K562 (cell line): ENCODE results near the gene DST. TPM values are rescaled to one million over a fixed set of nuclear protein-coding genes. Genes with fewer than 3 reads are reported as not detected.

Experiments used
- ATAC-seq: fragments of 200-7000 bp; cut with Tn5 transposase; 3 replicates; pipeline ENCODE4 v1.9.1; 2020; ENCODE audit warnings: moderate library complexity
- BruUV-seq: library from RNA; stranded (reverse); fragments of 400-500 nt; replicated peaks from 2 replicates; lab custom pipeline; 2021; lab: Mats Ljungman, UMichigan
- CTCF ChIA-PET: fragments of 300-600 bp; formaldehyde crosslinking; extraction: SDS; loops from one replicate; lab custom pipeline; 2021; ENCODE audit warnings: low intra/inter-chr PET ratio; lab: Yijun Ruan, JAX
- POLR2A ChIA-PET: fragments of 300-600, 350-650 bp; sonication (Branson Sonifier 250); formaldehyde crosslinking; extraction: SDS; loops from one replicate; lab custom pipeline; 2021; ENCODE audit warnings: antibody characterized with exemption, inconsistent platforms; lab: Yijun Ruan, JAX
- DNase-seq, 4 experiments: peaks; one replicate each; pipeline versions ENCODE4 v3.0.0 to v3.0.0-alpha.2; 2011 to 2018; ENCODE audit warnings: low spot score in 3 of 4, mixed read lengths in 3 of 4; ENCODE audit errors: extremely low read depth in 1 of 4
- FAIRE-seq: peaks from 2 replicates; lab custom pipeline; 2011; peaks lifted over from hg19 to GRCh38; lab: Jason Lieb, UNC
- H2AFZ ChIP-seq: 2 replicates; pipeline ENCODE4 v1.6.0; 2011; ENCODE audit warnings: low read depth, low read length, control low read depth, inconsistent platforms
- H3K27ac ChIP-seq: fragments of 200-600 bp; 3 replicates; pipeline ENCODE4 v1.8.0; 2011; ENCODE audit warnings: low read depth, mild to moderate bottlenecking, control low read depth, inconsistent platforms, low read length, moderate library complexity, mixed read lengths; ENCODE audit errors: extremely low read depth
- H3K27me3 ChIP-seq, 2 experiments: fragments of 300-600 bp in 1 of 2; 2 replicates in 1 of 2; 3 replicates in 1 of 2; pipeline versions ENCODE4 v1.6.0 to v1.8.0; 2011; ENCODE audit warnings: inconsistent platforms in 2 of 2, low read length in 2 of 2, mild to moderate bottlenecking in 1 of 2, mixed read lengths in 1 of 2, moderate library complexity in 1 of 2; ENCODE audit not compliant: control insufficient read depth in 2 of 2, insufficient read depth in 2 of 2
- H3K36me3 ChIP-seq: fragments of 300-600 bp; 3 replicates; pipeline ENCODE4 v1.8.0; 2011; ENCODE audit warnings: mild to moderate bottlenecking, low read length, inconsistent platforms; ENCODE audit not compliant: control insufficient read depth, insufficient read depth
- H3K4me1 ChIP-seq, 2 experiments: fragments of 200-600 bp in 1 of 2; replicated peaks in 1 of 2; 2 replicates in 1 of 2; 3 replicates in 1 of 2; pipeline versions ENCODE4 v1.5.1 to v1.8.0; 2011; ENCODE audit warnings: inconsistent platforms in 2 of 2, low read length in 2 of 2, mild to moderate bottlenecking in 1 of 2, mixed read lengths in 1 of 2, moderate library complexity in 1 of 2; ENCODE audit not compliant: control insufficient read depth in 2 of 2, insufficient read depth in 2 of 2
- H3K4me2 ChIP-seq: 2 replicates; pipeline ENCODE4 v1.6.1; 2011; ENCODE audit warnings: low read length, control low read depth, inconsistent platforms, mixed read lengths; ENCODE audit not compliant: insufficient read depth
- H3K4me3 ChIP-seq: fragments of 200-600 bp; sonication (generic), shearing (Covaris generic); 2 replicates; pipeline ENCODE4 v1.5.1; 2016; ENCODE audit warnings: control low read depth, inconsistent platforms
- H3K79me2 ChIP-seq: fragments of 200-600 bp; 3 replicates; pipeline ENCODE4 v1.8.0; 2011; ENCODE audit warnings: low read length, inconsistent platforms; ENCODE audit not compliant: control insufficient read depth, insufficient read depth
- H3K9ac ChIP-seq, 2 experiments: 2 replicates each; pipeline versions ENCODE4 v1.6.0 to v1.6.1; 2011; ENCODE audit warnings: low read depth in 2 of 2, low read length in 2 of 2, control low read depth in 1 of 2, inconsistent platforms in 1 of 2, mild to moderate bottlenecking in 1 of 2, mixed read lengths in 1 of 2; ENCODE audit not compliant: insufficient read depth in 1 of 2
- H3K9me1 ChIP-seq: one replicate; pipeline ENCODE4 v1.6.0; 2011; ENCODE audit warnings: inconsistent platforms, mild to moderate bottlenecking, low read length, moderate library complexity; ENCODE audit not compliant: control insufficient read depth, insufficient read depth
- H3K9me3 ChIP-seq: replicated peaks from 2 replicates; pipeline ENCODE4 v1.5.1; 2011; ENCODE audit warnings: low read depth, low read length, inconsistent platforms; ENCODE audit not compliant: control insufficient read depth, insufficient read depth
- H4K20me1 ChIP-seq: replicated peaks from 2 replicates; pipeline ENCODE4 v1.6.1; 2011; ENCODE audit warnings: low read length, inconsistent platforms, mixed read lengths; ENCODE audit not compliant: control insufficient read depth, insufficient read depth
- CHAMP1 ChIP-seq: fragments of 450-650 bp; IDR thresholded peaks from 2 replicates; pipeline ENCODE4 v1.6.1; 2016; ENCODE audit warnings: mild to moderate bottlenecking
- CXXC5 ChIP-seq: fragments of 250-450 bp; sonication (Bioruptor Pico); IDR thresholded peaks from 2 replicates; pipeline ENCODE4 v1.8.0; 2022; ENCODE audit warnings: inconsistent platforms, mild to moderate bottlenecking, moderate library complexity
- FOXJ2 ChIP-seq: fragments of 200-800 bp; sonication (Bioruptor generic); IDR thresholded peaks from 2 replicates; pipeline ENCODE4 v1.6.1; 2016; ENCODE audit warnings: missing genetic modification characterization, missing compliant biosample characterization
- KDM5B ChIP-seq: fragments of 200-600 bp; sonication (generic); IDR thresholded peaks from 2 replicates; pipeline ENCODE4 v1.6.1; 2012; ENCODE audit warnings: low read depth, mild to moderate bottlenecking, moderate library complexity, low read length, control low read depth, inconsistent platforms; ENCODE audit not compliant: insufficient replicate concordance
- POLR2G ChIP-seq: fragments of 200-400 bp; formaldehyde crosslinking; IDR thresholded peaks from 2 replicates; pipeline ENCODE4 v1.6.1; 2017; ENCODE audit warnings: low read depth, mild to moderate bottlenecking, antibody characterized with exemption, low read length, moderate library complexity
- RBM22 ChIP-seq: fragments of 200-400 bp; formaldehyde crosslinking; IDR thresholded peaks from 2 replicates; pipeline ENCODE4 v1.6.1; 2018; ENCODE audit warnings: low read length, low read depth; ENCODE audit not compliant: poor library complexity, severe bottlenecking
- RFX5 ChIP-seq: IDR thresholded peaks from 2 replicates; pipeline ENCODE4 v1.6.1; 2011; ENCODE audit warnings: low read depth, mild to moderate bottlenecking, improper control_type of control experiment, low read length
- SMARCA5 ChIP-seq: fragments of 450-650 bp; IDR thresholded peaks from 2 replicates; pipeline ENCODE4 v1.6.1; 2016
- ZBTB1 ChIP-seq: sonication (generic); formaldehyde crosslinking; IDR thresholded peaks from 2 replicates; pipeline ENCODE4 v1.8.1; 2023; ENCODE audit warnings: missing genetic modification reagents, low read depth, mild to moderate bottlenecking, borderline replicate concordance
- ZNF316 ChIP-seq: fragments of 450-650 bp; IDR thresholded peaks from 2 replicates; pipeline ENCODE4 v1.6.1; 2016
- ZNF655 ChIP-seq: fragments of 250-450 bp; sonication (Bioruptor Pico); IDR thresholded peaks from 2 replicates; pipeline ENCODE4 v1.5.0; 2021
- ZNF766 ChIP-seq: fragments of 200-800 bp; sonication (Bioruptor generic); conservative IDR thresholded peaks from 2 replicates; pipeline ENCODE4 v1.6.1; 2016; ENCODE audit warnings: missing genetic modification characterization, missing compliant biosample characterization
- WGBS: fragments of 100-300 bp; shearing (Covaris generic); methylation state at CpG from one replicate; pipeline ENCODE4 v1.1.6; 2016; ENCODE audit warnings: low coverage, mixed read lengths; ENCODE audit not compliant: insufficient coverage; ENCODE audit errors: missing lambda C conversion rate; 5-methylcytosine and 5-hydroxymethylcytosine counted together
- in situ Hi-C: fragments of 300-500 bp; cut with MboI; formaldehyde crosslinking; loops from 4 replicates; pipeline ENCODE4 v1.15.0; 2018; ENCODE audit warnings: inconsistent platforms, mixed read lengths
- intact Hi-C: fragments of 100-400 bp; cut with micrococcal nuclease; formaldehyde crosslinking; loops from 2 replicates; pipeline ENCODE4 v1.14.2; 2022
- polyA plus RNA-seq, 8 experiments: library from polyadenylated mRNA; depleted of rRNA in 4 of 8; stranded (reverse) in 5 of 8; unstranded in 3 of 8; fragments of >200 nt; fragmentation: Nextera tagmentation in 2 of 8; fragmentation: Illumina TruSeq in 1 of 8; extraction: Ambion mirVana in 2 of 8; extraction: Trizol in 1 of 8; gene quantifications; 2 replicates each; pipeline versions ENCODE4 v1.2.1 to v1.2.3, GENCODE V29; 2011 to 2014; ENCODE audit warnings: inconsistent platforms in 1 of 8, missing spikeins in 1 of 8
- total RNA-seq, 7 experiments: library from RNA; depleted of rRNA in 6 of 7; stranded (reverse); fragments of >200 nt in 6 of 7; fragmentation: Illumina TruSeq in 2 of 7; extraction: Trizol in 2 of 7; gene quantifications; 2 replicates each; pipeline versions ENCODE4 v1.2.1 to v1.2.3, GENCODE V29; 2011 to 2021; ENCODE audit warnings: low replicate concordance in 1 of 7
- TF ChIP-seq, protein P1 (sequence below): sonication (generic); formaldehyde crosslinking; IDR thresholded peaks from 2 replicates; pipeline ENCODE4 v1.8.0; 2022; ENCODE audit warnings: mild to moderate bottlenecking, missing genetic modification reagents

The DST gene
- total and polyA plus RNA-seq, 9 of the 15 experiments (the other 6 are each of a cell fraction or from before 2014, with no cell fraction given): 5.2 to 21.9 (median 13.3) TPM

- TF ChIP-seq, protein P1, sequence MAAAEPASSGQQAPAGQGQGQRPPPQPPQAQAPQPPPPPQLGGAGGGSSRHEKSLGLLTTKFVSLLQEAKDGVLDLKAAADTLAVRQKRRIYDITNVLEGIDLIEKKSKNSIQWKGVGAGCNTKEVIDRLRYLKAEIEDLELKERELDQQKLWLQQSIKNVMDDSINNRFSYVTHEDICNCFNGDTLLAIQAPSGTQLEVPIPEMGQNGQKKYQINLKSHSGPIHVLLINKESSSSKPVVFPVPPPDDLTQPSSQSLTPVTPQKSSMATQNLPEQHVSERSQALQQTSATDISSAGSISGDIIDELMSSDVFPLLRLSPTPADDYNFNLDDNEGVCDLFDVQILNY: no peak
- TF ChIP-seq SMARCA5 (no peak), RBM22 (no peak), ZNF655 (CRISPR knock-in tag) (no peak), CXXC5 (CRISPR knock-in tag) (no peak), ZNF766 (CRISPR knock-in tag) (peak; percentile 94), FOXJ2 (tag) (no peak), ZBTB1 (no peak), POLR2G (no peak), KDM5B (no peak)
Observed at GRCh38 chr6:56655996-56656395, 13.3 kb upstream of the DST start (continued).

- no peak for DNase-seq
- in situ Hi-C loops (no loop called here), intact Hi-C loops (no loop called here)
- no peak for ATAC-seq
- H3K4me3 ChIP-seq: no peak overlapping the region
- ChIA-PET CTCF (no interaction called here), POLR2A (no interaction called here)
- H3K79me2 ChIP-seq: no peaks in the 10 kb centered on the region
- H3K9ac ChIP-seq: no peak overlapping the region
- FAIRE-seq: no peak
- H3K36me3 ChIP-seq: no peaks in the 10 kb centered on the region
- TF ChIP-seq RFX5: no peak
- no peak for TF ChIP-seq CHAMP1
- no peak for TF ChIP-seq ZNF316
- H3K9me3 ChIP-seq: no peaks in the 10 kb centered on the region
- H3K27ac ChIP-seq: no peak overlapping the region
- H2AFZ ChIP-seq: no peak overlapping the region; the same call in 1 of the 2 replicates
- BruUV-seq: no TSS peak
- no peaks in the 10 kb centered on the region for H3K27me3 ChIP-seq
- H3K9me1 ChIP-seq: no peaks in the 10 kb centered on the region
- H3K4me1 ChIP-seq: peaks cover 0 to 4% of the 10 kb centered on the region in 2 experiments; a peak in 1 of 5 replicates
- H4K20me1 ChIP-seq: no peaks in the 10 kb centered on the region
- 11% methylated on average over 1 of the region's 1 CpG for WGBS
- H3K4me2 ChIP-seq: no peak overlapping the region
Observed at GRCh38 chr6:56655249-56655648, 12.6 kb upstream of the DST start.
